B cell (primary cell): ENCODE results near the gene MAP4K1. TPM values are rescaled to one million over a fixed set of nuclear protein-coding genes. Genes with fewer than 3 reads are reported as not detected.
"Not testable (repeated sequence)": the region's sequence is repeated elsewhere in the genome, so short reads cannot be mapped to it uniquely, and the experiment has no call there.

Experiments used
- ATAC-seq: fragments of 200-7000 bp; cut with Tn5 transposase; one replicate; pipeline ENCODE4 v1.10.0; 2021; ENCODE audit warnings: low read depth, mild to moderate bottlenecking, moderate number of reproducible peaks, moderate library complexity
- CTCF ChIA-PET: fragments of 350-600 bp; sonication (Branson Sonifier 250); formaldehyde crosslinking; loops from one replicate; lab custom pipeline; 2021; ENCODE audit warnings: antibody characterized with exemption, inconsistent platforms; lab: Charles Lee
- POLR2A ChIA-PET: fragments of 350-600 bp; sonication (Branson Sonifier 250); formaldehyde crosslinking; loops from one replicate; lab custom pipeline; 2021; ENCODE audit warnings: antibody characterized with exemption; lab: Charles Lee
- DNase-seq: peaks from one replicate; pipeline ENCODE4 v3.0.0; 2013
- H2AFZ ChIP-seq: 2 replicates; pipeline ENCODE4 v1.6.1; 2012; ENCODE audit warnings: mild to moderate bottlenecking, low read depth, low read length; ENCODE audit not compliant: insufficient read depth, poor library complexity, severe bottlenecking
- H3K27ac ChIP-seq, 2 donors: 1 replicate in 1 of 2; 2 replicates in 1 of 2; pipeline ENCODE4 v1.5.1; 2012 to 2013; ENCODE audit warnings: low read length in 2 of 2, mild to moderate bottlenecking in 2 of 2, moderate library complexity in 1 of 2
- H3K27me3 ChIP-seq, 4 experiments: fragments of 200-600 bp in 1 of 4; sonication (generic) in 1 of 4; replicated peaks in 1 of 4; 1 replicate in 2 of 4; 2 replicates in 2 of 4; pipeline versions ENCODE4 v1.6.1 to v1.7.0; 2013 to 2016; ENCODE audit warnings: low read length in 3 of 4, mild to moderate bottlenecking in 2 of 4, mixed read lengths in 1 of 4, moderate library complexity in 1 of 4; ENCODE audit not compliant: insufficient read depth in 4 of 4, control insufficient read depth in 3 of 4; ENCODE audit errors: control extremely low read depth in 1 of 4
- H3K36me3 ChIP-seq, 2 experiments: replicated peaks in 1 of 2; 1 replicate in 1 of 2; 2 replicates in 1 of 2; pipeline versions ENCODE4 v1.6.1 to v1.7.1; 2013; ENCODE audit warnings: low read length in 1 of 2; ENCODE audit not compliant: insufficient read depth in 2 of 2, control insufficient read depth in 1 of 2; ENCODE audit errors: control extremely low read depth in 1 of 2, extremely low read depth in 1 of 2
- H3K4me1 ChIP-seq, 2 donors: fragments of 200-600 bp in 1 of 2; sonication (generic) in 1 of 2; 1 replicate in 1 of 2; 2 replicates in 1 of 2; pipeline versions ENCODE4 v1.5.1 to v1.6.1; 2013 to 2017; ENCODE audit warnings: low read length in 2 of 2; ENCODE audit not compliant: control insufficient read depth in 2 of 2, insufficient read depth in 2 of 2
- H3K4me2 ChIP-seq: replicated peaks from 2 replicates; pipeline ENCODE3; 2012; ENCODE audit warnings: mild to moderate bottlenecking, low read depth, low read length; ENCODE audit not compliant: poor library complexity, severe bottlenecking
- H3K4me3 ChIP-seq, 5 experiments: fragments of 200-600 bp in 1 of 5; sonication (generic) in 1 of 5; 1 replicate in 3 of 5; 2 replicates in 2 of 5; pipeline versions ENCODE4 v1.5.1 to v1.7.0; 2011 to 2016; ENCODE audit warnings: low read length in 4 of 5, mild to moderate bottlenecking in 4 of 5, low read depth in 2 of 5, control low read depth in 1 of 5, moderate library complexity in 1 of 5; ENCODE audit not compliant: insufficient read depth in 1 of 5; ENCODE audit errors: control extremely low read depth in 1 of 5, extremely low read depth in 1 of 5
- H3K79me2 ChIP-seq: fragments of 200-600 bp; sonication (generic); one replicate; pipeline ENCODE4 v1.6.0; 2016; ENCODE audit warnings: low read length; ENCODE audit not compliant: control insufficient read depth, insufficient read depth
- H3K9ac ChIP-seq: fragments of 200-600 bp; sonication (generic); 2 replicates; pipeline ENCODE4 v1.6.1; 2017; ENCODE audit warnings: mild to moderate bottlenecking, low read length, moderate library complexity
- H3K9me3 ChIP-seq, 3 donors: one replicate each; pipeline versions ENCODE4 v1.6.1 to v1.7.1; 2013; ENCODE audit warnings: low read length in 2 of 3; ENCODE audit not compliant: control insufficient read depth in 2 of 3, insufficient read depth in 1 of 3; ENCODE audit errors: control extremely low read depth in 1 of 3
- H4K20me1 ChIP-seq: 2 replicates; pipeline ENCODE4 v1.6.0; 2012; ENCODE audit warnings: mild to moderate bottlenecking, low read length; ENCODE audit not compliant: insufficient read depth, control insufficient read depth, poor library complexity, severe bottlenecking
- H3K27ac Mint-ChIP-seq: one replicate; pipeline ENCODE4 v1.8.0; 2021; ENCODE audit warnings: mixed read lengths
- H3K27me3 Mint-ChIP-seq: one replicate; pipeline ENCODE4 v1.8.0; 2021; ENCODE audit warnings: mixed read lengths
- H3K4me1 Mint-ChIP-seq: one replicate; pipeline ENCODE4 v1.8.0; 2021; ENCODE audit warnings: mixed read lengths
- H3K4me3 Mint-ChIP-seq: one replicate; pipeline ENCODE4 v1.8.0; 2021; ENCODE audit warnings: mixed read lengths
- H3K9me3 Mint-ChIP-seq: one replicate; pipeline ENCODE4 v1.8.0; 2022; ENCODE audit warnings: mixed read lengths; ENCODE audit not compliant: insufficient read depth
- EZH2 ChIP-seq: IDR thresholded peaks from 2 replicates; pipeline ENCODE4 v1.6.1; 2012; ENCODE audit warnings: borderline replicate concordance, low read depth, mild to moderate bottlenecking, moderate library complexity, low read length; ENCODE audit not compliant: insufficient read depth, poor library complexity, severe bottlenecking
- WGBS: methylation state at CpG from one replicate; pipeline ENCODE4 v1.1.5; 2013; ENCODE audit warnings: missing lambda C conversion rate; ENCODE audit not compliant: insufficient coverage; 5-methylcytosine and 5-hydroxymethylcytosine counted together
- intact Hi-C: fragments of 100-400 bp; cut with micrococcal nuclease; formaldehyde crosslinking; loops from one replicate; pipeline ENCODE4 v1.10.0; 2022
- polyA plus RNA-seq: library from polyadenylated mRNA; depleted of rRNA; stranded (reverse); fragments of >200 nt; gene quantifications from 2 replicates; pipeline ENCODE4 v1.2.3, GENCODE V29; 2012
- total RNA-seq, 2 donors: library from RNA; stranded (reverse); fragments of 120-200 nt in 1 of 2; gene quantifications; 1 replicate in 1 of 2; 2 replicates in 1 of 2; pipeline versions ENCODE4 v1.2.3 to v1.2.4, GENCODE V29; 2013 to 2022
- TF ChIP-seq, protein P1 (sequence below): fragments of 200-600 bp; IDR thresholded peaks from one replicate; pipeline ENCODE4 v1.8.0; 2022; ENCODE audit warnings: antibody characterized with exemption, mild to moderate bottlenecking

MAP4K1 gene
- total and polyA plus RNA-seq, 2 donors (not counting 1 experiment from before 2014, with no cell fraction given), result 291 to 415 TPM

DNA sequence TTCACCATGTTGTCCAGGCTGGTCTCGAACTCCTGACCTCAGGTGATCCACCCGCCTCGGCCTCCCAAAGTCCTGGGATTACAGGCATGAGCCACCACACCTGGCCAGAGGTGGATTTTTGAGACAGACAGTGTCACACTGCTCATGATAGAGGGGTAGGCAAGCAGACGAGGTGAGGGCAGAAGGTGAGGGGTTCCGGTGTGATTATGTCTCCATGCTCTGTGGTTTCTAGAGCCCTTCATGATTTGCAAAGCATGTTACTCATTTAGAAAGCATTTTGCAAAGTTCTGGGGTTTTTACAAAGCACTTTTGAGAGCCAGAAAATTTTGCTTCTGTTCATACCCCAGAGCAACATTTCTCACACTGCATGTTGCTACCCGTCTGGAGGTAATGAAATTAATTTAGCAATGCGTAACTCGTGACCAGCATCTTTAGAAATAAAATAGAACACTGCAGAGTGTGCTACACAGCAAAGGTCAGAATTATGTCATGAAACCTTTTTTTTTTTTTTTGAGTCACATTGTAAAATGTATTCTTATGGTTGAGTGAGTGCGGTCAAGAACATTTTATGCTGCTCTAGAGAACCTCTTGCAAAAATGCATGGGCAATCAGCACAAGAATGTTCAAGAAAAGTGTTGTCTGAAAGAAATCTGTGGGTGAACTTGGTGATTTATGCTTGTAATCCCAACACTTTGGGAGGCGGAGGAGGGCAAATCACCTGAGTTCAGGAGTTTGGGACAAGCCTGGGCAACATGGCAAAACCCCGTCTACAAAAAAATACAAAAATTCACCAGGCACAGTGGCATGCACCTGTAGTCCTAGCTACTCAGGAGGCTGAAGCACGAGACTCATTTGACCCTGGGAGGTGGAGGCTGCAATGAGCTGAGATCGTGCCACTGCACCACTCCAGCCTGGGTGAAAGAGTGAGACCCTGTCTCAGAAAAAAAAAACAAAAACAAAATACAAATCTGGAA is 58.0 kb downstream of the MAP4K1 start:
- TF ChIP-seq, protein P1, sequence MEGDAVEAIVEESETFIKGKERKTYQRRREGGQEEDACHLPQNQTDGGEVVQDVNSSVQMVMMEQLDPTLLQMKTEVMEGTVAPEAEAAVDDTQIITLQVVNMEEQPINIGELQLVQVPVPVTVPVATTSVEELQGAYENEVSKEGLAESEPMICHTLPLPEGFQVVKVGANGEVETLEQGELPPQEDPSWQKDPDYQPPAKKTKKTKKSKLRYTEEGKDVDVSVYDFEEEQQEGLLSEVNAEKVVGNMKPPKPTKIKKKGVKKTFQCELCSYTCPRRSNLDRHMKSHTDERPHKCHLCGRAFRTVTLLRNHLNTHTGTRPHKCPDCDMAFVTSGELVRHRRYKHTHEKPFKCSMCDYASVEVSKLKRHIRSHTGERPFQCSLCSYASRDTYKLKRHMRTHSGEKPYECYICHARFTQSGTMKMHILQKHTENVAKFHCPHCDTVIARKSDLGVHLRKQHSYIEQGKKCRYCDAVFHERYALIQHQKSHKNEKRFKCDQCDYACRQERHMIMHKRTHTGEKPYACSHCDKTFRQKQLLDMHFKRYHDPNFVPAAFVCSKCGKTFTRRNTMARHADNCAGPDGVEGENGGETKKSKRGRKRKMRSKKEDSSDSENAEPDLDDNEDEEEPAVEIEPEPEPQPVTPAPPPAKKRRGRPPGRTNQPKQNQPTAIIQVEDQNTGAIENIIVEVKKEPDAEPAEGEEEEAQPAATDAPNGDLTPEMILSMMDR, result no peak
- no peak for TF ChIP-seq EZH2
- H3K27ac ChIP-seq, result peak overlapping the region in 1 of 2 donors; percentile 43
- H4K20me1 ChIP-seq, result no peaks in the 10 kb centered on the region
- peaks cover 0 to 12% (median 4%) of the 10 kb centered on the region in 4 experiments for H3K27me3 ChIP-seq
- peak overlapping the region in 1 of 5 experiments; percentile 24 for H3K4me3 ChIP-seq
- peak overlapping the region; percentile 11 for H3K9ac ChIP-seq
- no peaks in the 10 kb centered on the region for H3K36me3 ChIP-seq
- H3K9me3 ChIP-seq, result peaks cover 0 to 6% (median 0%) of the 10 kb centered on the region in 3 donors
- no peaks in the 10 kb centered on the region for H3K27me3 Mint-ChIP-seq
- ATAC-seq (peak; percentile 69), DNase-seq (peak; percentile 48)
- H3K4me1 ChIP-seq, result peaks cover 8 to 33% of the 10 kb centered on the region in 2 donors
- intact Hi-C loops, result loop anchor here (1.0 to 5.0 kb wide), 3 partner anchors 15 to 73 kb away; partner anchors contain the start of genes EIF3K and MAP4K1
- peak overlapping the region; percentile 18 for H3K4me2 ChIP-seq
- peaks cover 50% of the 10 kb centered on the region for H3K4me1 Mint-ChIP-seq
- WGBS, result 55% methylated on average over 9 of the region's 13 CpGs
- ChIA-PET POLR2A (interaction anchor here (0.6 to 1.2 kb wide), 4 partner anchors 35 to 844 kb away, joined by 3 to 13 read pairs (median 7); no protein-coding TSS in a partner anchor), CTCF (interaction anchor here (1.0 to 1.4 kb wide), 2 partner anchors 21 to 75 kb away, joined by 3 to 4 read pairs; no protein-coding TSS in a partner anchor)
- H3K79me2 ChIP-seq, result no peaks in the 10 kb centered on the region
- peak overlapping the region; percentile 92 for H3K27ac Mint-ChIP-seq
- peak overlapping the region; percentile 66 for H3K4me3 Mint-ChIP-seq
- no peaks in the 10 kb centered on the region for H3K9me3 Mint-ChIP-seq
- H2AFZ ChIP-seq, result no peak overlapping the region

DNA sequence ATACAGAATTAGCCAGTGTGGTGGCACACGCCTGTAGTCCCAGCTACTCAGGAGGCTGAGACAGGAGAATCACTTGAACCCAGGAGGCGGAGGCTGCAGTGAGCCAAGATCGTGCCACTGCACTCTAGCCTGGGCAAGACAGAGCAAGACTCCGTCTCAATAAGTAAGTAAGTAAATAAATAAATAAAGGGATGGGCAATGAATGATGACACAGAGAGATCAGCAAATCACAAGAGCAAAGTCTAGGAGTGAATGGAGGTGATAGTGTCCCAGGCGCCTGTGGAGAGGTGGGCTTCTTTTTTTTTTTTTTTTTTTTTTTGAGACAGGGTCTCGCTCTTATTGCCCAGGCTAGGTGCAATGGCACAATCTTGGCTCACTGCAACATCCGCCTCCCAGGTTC is 58.8 kb downstream of the MAP4K1 start:
- Mint-ChIP-seq H3K4me1 (peaks cover 49% of the 10 kb centered on the region), H3K27ac (peak overlapping the region; percentile 92)
- ChIA-PET POLR2A (interaction anchor here (0.7 to 1.2 kb wide), 3 partner anchors 10 to 845 kb away, joined by 3 to 13 read pairs (median 3); no protein-coding TSS in a partner anchor), CTCF (interaction anchor here (1.4 kb wide), 1 partner anchor 76 kb away, joined by 4 read pairs; no protein-coding TSS in a partner anchor)
- H3K27ac ChIP-seq, DNase-seq, H4K20me1 ChIP-seq, H3K4me3 Mint-ChIP-seq, H3K9me3 ChIP-seq, H3K4me3 ChIP-seq, H3K9me3 Mint-ChIP-seq, H3K9ac ChIP-seq, ATAC-seq, H3K27me3 ChIP-seq, H3K27me3 Mint-ChIP-seq, H3K79me2 ChIP-seq, H2AFZ ChIP-seq, H3K36me3 ChIP-seq, H3K4me2 ChIP-seq: not testable (repeated sequence)
- intact Hi-C loops, result loop anchor here (1.0 to 5.0 kb wide), 3 partner anchors 15 to 73 kb away; partner anchors contain the start of genes EIF3K and MAP4K1
- WGBS, result 100% methylated on average over 6 of the region's 7 CpGs
- peaks cover 5 to 30% of the 10 kb centered on the region in 2 donors for H3K4me1 ChIP-seq
